ENCODE data around the gene POLE. TPM values are rescaled to one million over a fixed set of nuclear protein-coding genes. Genes with fewer than 3 reads are reported as not detected.

POLE gene
- total and polyA plus RNA-seq, 4 donors: 7.6 to 39.2 (median 19.7) TPM

- DNase-seq (ENCODE audit: low spot score): no peak
- H3K4me1 ChIP-seq (ENCODE audit: control insufficient read depth in 4 of 4, insufficient read depth in 4 of 4, low read length in 3 of 4): peaks cover 9 to 55% (median 36%) of the 10 kb centered on the region in 4 donors
- 58% methylated on average over 29 of the region's 29 CpGs for WGBS
- peak overlapping the region; percentile 76 to 92 for H3K27ac ChIP-seq (ENCODE audit: low read depth in 1 of 2, low read length in 2 of 2)
- peak; percentile 39 for TF ChIP-seq NR2F2 (IDR thresholded peaks at IDR 0.05)
- TF ChIP-seq FOXA2 (IDR thresholded peaks at IDR 0.05): no peak
- no peaks in the 10 kb centered on the region for H3K9me3 ChIP-seq (ENCODE audit: control insufficient read depth in 4 of 4, low read length in 3 of 4)
- H3K27me3 ChIP-seq (ENCODE audit: control insufficient read depth in 4 of 4, insufficient read depth in 4 of 4, low read length in 3 of 4): no peaks in the 10 kb centered on the region
- H3K36me3 ChIP-seq (ENCODE audit: control insufficient read depth in 4 of 4, insufficient read depth in 3 of 4, low read depth in 1 of 4, low read length in 3 of 4): no peaks in the 10 kb centered on the region
- H3K9ac ChIP-seq (ENCODE audit: low read depth in 1 of 2, low read length in 2 of 2): peak overlapping the region; percentile 12 to 93
- H3K4me3 ChIP-seq (ENCODE audit: low read depth in 1 of 3, low read length in 3 of 3): peak overlapping the region; percentile 23 to 66 (median 66)
Observed at GRCh38 chr12:132602572-132603239, 84.4 kb downstream of the POLE start.

- Histone ChIP-seq H3K27me3 (ENCODE audit: control insufficient read depth in 4 of 4, insufficient read depth in 4 of 4, low read length in 3 of 4) (no peaks in the 10 kb centered on the region), H3K9ac (ENCODE audit: low read depth in 1 of 2, low read length in 2 of 2) (peak overlapping the region; percentile 50 to 60), H3K27ac (ENCODE audit: low read depth in 1 of 2, low read length in 2 of 2) (peak overlapping the region; percentile 57 to 75), H3K4me3 (ENCODE audit: low read depth in 1 of 3, low read length in 3 of 3) (peak overlapping the region in 2 of 3 donors; percentile 39 to 65), H3K36me3 (ENCODE audit: control insufficient read depth in 4 of 4, insufficient read depth in 3 of 4, low read depth in 1 of 4, low read length in 3 of 4) (no peaks in the 10 kb centered on the region), H3K9me3 (ENCODE audit: control insufficient read depth in 4 of 4, low read length in 3 of 4) (no peaks in the 10 kb centered on the region), H3K4me1 (ENCODE audit: control insufficient read depth in 4 of 4, insufficient read depth in 4 of 4, low read length in 3 of 4) (peaks cover 9 to 47% (median 30%) of the 10 kb centered on the region in 4 donors)
- TF ChIP-seq REST (IDR thresholded peaks at IDR 0.05) (no peak), FOXA1 (IDR thresholded peaks at IDR 0.05) (no peak), MAX (IDR thresholded peaks at IDR 0.05) (no peak), NR2F2 (IDR thresholded peaks at IDR 0.05) (no peak), JUND (IDR thresholded peaks at IDR 0.05) (no peak), SP1 (IDR thresholded peaks at IDR 0.05) (no peak), HNF4A (conservative IDR thresholded peaks at IDR 0.05) (no peak), FOXA2 (IDR thresholded peaks at IDR 0.05) (no peak), TAF1 (conservative IDR thresholded peaks at IDR 0.05) (no peak), EGR1 (IDR thresholded peaks at IDR 0.05; ENCODE audit: low read depth in 2 of 2) (no peak), HNF4G (IDR thresholded peaks at IDR 0.05) (no peak)
- WGBS: 75% methylated on average over 31 of the region's 31 CpGs
- no peak for DNase-seq (ENCODE audit: low spot score)
Observed at GRCh38 chr12:132601171-132601883, 85.8 kb downstream of the POLE start.
